WTC11 (cell line): ENCODE data around the gene MEIS2. TPM values are rescaled to one million over a fixed set of nuclear protein-coding genes. Genes with fewer than 3 reads are reported as not detected.

ENCODE experiments used
- ATAC-seq: fragments of 200-7000 bp; cut with Tn5 transposase; 2 replicates; pipeline ENCODE4 v1.10.0; 2021; ENCODE audit warnings: mild to moderate bottlenecking, moderate library complexity
- CTCF ChIA-PET: fragments of 300-600 bp; sonication (Branson Sonifier 250); formaldehyde crosslinking; loops from one replicate; lab custom pipeline; 2021; ENCODE audit warnings: antibody characterized with exemption; lab: Charles Lee
- POLR2A ChIA-PET: fragments of 350-600 bp; sonication (Branson Sonifier 250); formaldehyde crosslinking; loops from one replicate; lab custom pipeline; 2021; ENCODE audit warnings: antibody characterized with exemption; lab: Charles Lee
- DNase-seq: peaks from one replicate; pipeline ENCODE4 v3.0.0; 2021; ENCODE audit warnings: low spot score
- H3K27ac Mint-ChIP-seq: 2 replicates; pipeline ENCODE4 v1.8.0; 2021; ENCODE audit warnings: mixed read lengths
- H3K27me3 Mint-ChIP-seq: 2 replicates; pipeline ENCODE4 v1.8.0; 2021; ENCODE audit warnings: low read depth, mild to moderate bottlenecking, moderate library complexity, mixed read lengths
- H3K36me3 Mint-ChIP-seq: 2 replicates; pipeline ENCODE4 v1.8.0; 2021; ENCODE audit warnings: mixed read lengths
- H3K4me1 Mint-ChIP-seq: 2 replicates; pipeline ENCODE4 v1.8.0; 2022; ENCODE audit warnings: mixed read lengths
- H3K4me3 Mint-ChIP-seq: 2 replicates; pipeline ENCODE4 v1.8.0; 2021; ENCODE audit warnings: mild to moderate bottlenecking, moderate library complexity, mixed read lengths
- H3K9me3 Mint-ChIP-seq: 2 replicates; pipeline ENCODE4 v1.8.0; 2021; ENCODE audit warnings: mixed read lengths
- CREM ChIP-seq: sonication (generic); formaldehyde crosslinking; IDR thresholded peaks from 2 replicates; pipeline ENCODE4 v1.8.1; 2022; ENCODE audit warnings: mild to moderate bottlenecking, missing genetic modification reagents, moderate library complexity
- ELF4 ChIP-seq: sonication (generic); formaldehyde crosslinking; IDR thresholded peaks from 2 replicates; pipeline ENCODE4 v1.8.1; 2022; ENCODE audit warnings: low read depth, mild to moderate bottlenecking, moderate library complexity, missing genetic modification reagents
- FOXJ3 ChIP-seq: sonication (generic); formaldehyde crosslinking; IDR thresholded peaks from 2 replicates; pipeline ENCODE4 v1.9.0; 2021; ENCODE audit warnings: missing genetic modification reagents, mild to moderate bottlenecking, borderline replicate concordance
- FOXK1 ChIP-seq: sonication (generic); formaldehyde crosslinking; IDR thresholded peaks from 2 replicates; pipeline ENCODE4 v1.8.0; 2022; ENCODE audit warnings: mild to moderate bottlenecking, moderate library complexity, missing genetic modification reagents
- GRHL2 ChIP-seq: fragments of 250-450 bp; sonication (Bioruptor Pico); IDR thresholded peaks from 2 replicates; pipeline ENCODE4 v1.8.0; 2022; ENCODE audit warnings: mild to moderate bottlenecking, moderate library complexity; ENCODE audit not compliant: insufficient replicate concordance, severe bottlenecking
- GTF2I ChIP-seq: fragments of 250-450 bp; sonication (Bioruptor Pico); conservative IDR thresholded peaks from 2 replicates; pipeline ENCODE4 v1.4.0; 2021; ENCODE audit warnings: mild to moderate bottlenecking
- HMGA2 ChIP-seq: fragments of 250-450 bp; sonication (Bioruptor Pico); IDR thresholded peaks from 2 replicates; pipeline ENCODE4 v1.4.0; 2021; ENCODE audit warnings: mild to moderate bottlenecking, moderate library complexity
- IRF2 ChIP-seq: sonication (generic); formaldehyde crosslinking; IDR thresholded peaks from 2 replicates; pipeline ENCODE4 v1.8.0; 2022; ENCODE audit warnings: low read depth, missing genetic modification reagents, borderline replicate concordance
- SMAD3 ChIP-seq: sonication (generic); formaldehyde crosslinking; IDR thresholded peaks from 2 replicates; pipeline ENCODE4 v1.8.0; 2022; ENCODE audit warnings: missing genetic modification reagents, mild to moderate bottlenecking, borderline replicate concordance
- SP1 ChIP-seq: sonication (generic); formaldehyde crosslinking; conservative IDR thresholded peaks from 2 replicates; pipeline ENCODE4 v1.8.1; 2022; ENCODE audit warnings: missing genetic modification reagents
- TEAD1 ChIP-seq: sonication (generic); formaldehyde crosslinking; IDR thresholded peaks from 2 replicates; pipeline ENCODE4 v1.8.0; 2022; ENCODE audit warnings: mild to moderate bottlenecking, missing genetic modification reagents
- TEAD4 ChIP-seq: sonication (generic); formaldehyde crosslinking; IDR thresholded peaks from 2 replicates; pipeline ENCODE4 v1.8.0; 2022; ENCODE audit warnings: mild to moderate bottlenecking, missing genetic modification reagents
- ZNF138 ChIP-seq: sonication (generic); formaldehyde crosslinking; conservative IDR thresholded peaks from 2 replicates; pipeline ENCODE4 v1.8.1; 2022; ENCODE audit warnings: mild to moderate bottlenecking, moderate library complexity, missing genetic modification reagents
- ZNF416 ChIP-seq: fragments of 250-450 bp; sonication (Bioruptor Pico); IDR thresholded peaks from 2 replicates; pipeline ENCODE4 v1.9.0; 2021; ENCODE audit warnings: mild to moderate bottlenecking, inconsistent platforms
- ZNF423 ChIP-seq: fragments of 250-450 bp; sonication (Bioruptor Pico); IDR thresholded peaks from 2 replicates; pipeline ENCODE4 v2.1.2; 2022; ENCODE audit warnings: mild to moderate bottlenecking, moderate library complexity
- total RNA-seq: library from RNA; stranded (reverse); gene quantifications from 3 replicates; pipeline ENCODE4 v1.2.3, GENCODE V29; 2021
- TF ChIP-seq, protein P1 (sequence below): sonication (generic); formaldehyde crosslinking; IDR thresholded peaks from 2 replicates; pipeline ENCODE4 v1.8.0; 2022; ENCODE audit warnings: mild to moderate bottlenecking, missing genetic modification reagents
- TF ChIP-seq, protein P2 (sequence below): fragments of 250-450 bp; sonication (Bioruptor Pico); IDR thresholded peaks from 2 replicates; pipeline ENCODE4 v1.9.0; 2021; ENCODE audit warnings: mild to moderate bottlenecking
- TF ChIP-seq, protein P3 (sequence below): sonication (generic); formaldehyde crosslinking; IDR thresholded peaks from 2 replicates; pipeline ENCODE4 v1.8.0; 2023; ENCODE audit warnings: missing genetic modification reagents
- TF ChIP-seq, protein P4 (sequence below): sonication (generic); formaldehyde crosslinking; IDR thresholded peaks from 2 replicates; pipeline ENCODE4 v1.8.1; 2023; ENCODE audit warnings: mild to moderate bottlenecking, missing genetic modification reagents
- TF ChIP-seq, protein P5 (sequence below): sonication (generic); formaldehyde crosslinking; conservative IDR thresholded peaks from 2 replicates; pipeline ENCODE4 v1.8.1; 2022; ENCODE audit warnings: mild to moderate bottlenecking, missing genetic modification reagents
- TF ChIP-seq, protein P6 (sequence below): sonication (generic); formaldehyde crosslinking; IDR thresholded peaks from 2 replicates; pipeline ENCODE4 v1.8.1; 2023; ENCODE audit warnings: mild to moderate bottlenecking, missing genetic modification reagents
- TF ChIP-seq, protein P7 (sequence below): fragments of 250-450 bp; sonication (Bioruptor Pico); IDR thresholded peaks from 2 replicates; pipeline ENCODE4 v1.9.0; 2021; ENCODE audit warnings: mild to moderate bottlenecking
- TF ChIP-seq, protein P8 (sequence below): fragments of 250-450 bp; sonication (Bioruptor Pico); IDR thresholded peaks from 2 replicates; pipeline ENCODE4 v2.1.2; 2022; ENCODE audit warnings: mild to moderate bottlenecking, moderate library complexity

The MEIS2 gene
- total RNA-seq, 1 experiment from 2014 or later: 0.57 TPM

DNA sequence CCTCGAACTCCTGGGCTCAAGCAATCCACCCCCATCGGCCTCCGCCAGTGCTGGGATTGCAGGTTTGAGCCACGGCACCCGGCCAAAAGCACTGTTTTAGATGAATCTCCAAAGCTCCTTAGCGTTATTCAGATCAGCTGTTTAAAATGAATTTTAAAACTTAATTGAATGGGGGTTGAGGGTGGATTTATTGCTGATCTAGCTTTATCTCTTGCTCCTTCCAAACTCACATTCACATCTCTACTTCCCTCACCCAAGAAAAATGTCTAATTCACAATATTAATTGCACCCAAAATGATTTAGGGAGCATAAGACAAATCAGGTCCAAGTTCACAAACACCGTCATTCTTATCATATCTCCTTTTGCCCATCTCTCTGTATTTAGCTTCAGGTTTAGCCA lies 89.8 kb downstream of the MEIS2 start (continued):
- TF ChIP-seq, protein P1, sequence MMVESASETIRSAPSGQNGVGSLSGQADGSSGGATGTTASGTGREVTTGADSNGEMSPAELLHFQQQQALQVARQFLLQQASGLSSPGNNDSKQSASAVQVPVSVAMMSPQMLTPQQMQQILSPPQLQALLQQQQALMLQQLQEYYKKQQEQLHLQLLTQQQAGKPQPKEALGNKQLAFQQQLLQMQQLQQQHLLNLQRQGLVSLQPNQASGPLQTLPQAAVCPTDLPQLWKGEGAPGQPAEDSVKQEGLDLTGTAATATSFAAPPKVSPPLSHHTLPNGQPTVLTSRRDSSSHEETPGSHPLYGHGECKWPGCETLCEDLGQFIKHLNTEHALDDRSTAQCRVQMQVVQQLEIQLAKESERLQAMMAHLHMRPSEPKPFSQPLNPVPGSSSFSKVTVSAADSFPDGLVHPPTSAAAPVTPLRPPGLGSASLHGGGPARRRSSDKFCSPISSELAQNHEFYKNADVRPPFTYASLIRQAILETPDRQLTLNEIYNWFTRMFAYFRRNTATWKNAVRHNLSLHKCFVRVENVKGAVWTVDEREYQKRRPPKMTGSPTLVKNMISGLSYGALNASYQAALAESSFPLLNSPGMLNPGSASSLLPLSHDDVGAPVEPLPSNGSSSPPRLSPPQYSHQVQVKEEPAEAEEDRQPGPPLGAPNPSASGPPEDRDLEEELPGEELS: no peak
- no peak for TF ChIP-seq FOXJ3 (CRISPR knock-in tag)
- no peak for TF ChIP-seq SMAD3 (CRISPR knock-in tag)
- TF ChIP-seq HMGA2 (CRISPR knock-in tag): no peak
- TF ChIP-seq, protein P2, sequence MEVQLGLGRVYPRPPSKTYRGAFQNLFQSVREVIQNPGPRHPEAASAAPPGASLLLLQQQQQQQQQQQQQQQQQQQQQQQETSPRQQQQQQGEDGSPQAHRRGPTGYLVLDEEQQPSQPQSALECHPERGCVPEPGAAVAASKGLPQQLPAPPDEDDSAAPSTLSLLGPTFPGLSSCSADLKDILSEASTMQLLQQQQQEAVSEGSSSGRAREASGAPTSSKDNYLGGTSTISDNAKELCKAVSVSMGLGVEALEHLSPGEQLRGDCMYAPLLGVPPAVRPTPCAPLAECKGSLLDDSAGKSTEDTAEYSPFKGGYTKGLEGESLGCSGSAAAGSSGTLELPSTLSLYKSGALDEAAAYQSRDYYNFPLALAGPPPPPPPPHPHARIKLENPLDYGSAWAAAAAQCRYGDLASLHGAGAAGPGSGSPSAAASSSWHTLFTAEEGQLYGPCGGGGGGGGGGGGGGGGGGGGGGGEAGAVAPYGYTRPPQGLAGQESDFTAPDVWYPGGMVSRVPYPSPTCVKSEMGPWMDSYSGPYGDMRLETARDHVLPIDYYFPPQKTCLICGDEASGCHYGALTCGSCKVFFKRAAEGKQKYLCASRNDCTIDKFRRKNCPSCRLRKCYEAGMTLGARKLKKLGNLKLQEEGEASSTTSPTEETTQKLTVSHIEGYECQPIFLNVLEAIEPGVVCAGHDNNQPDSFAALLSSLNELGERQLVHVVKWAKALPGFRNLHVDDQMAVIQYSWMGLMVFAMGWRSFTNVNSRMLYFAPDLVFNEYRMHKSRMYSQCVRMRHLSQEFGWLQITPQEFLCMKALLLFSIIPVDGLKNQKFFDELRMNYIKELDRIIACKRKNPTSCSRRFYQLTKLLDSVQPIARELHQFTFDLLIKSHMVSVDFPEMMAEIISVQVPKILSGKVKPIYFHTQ: no peak
- TF ChIP-seq, protein P3, sequence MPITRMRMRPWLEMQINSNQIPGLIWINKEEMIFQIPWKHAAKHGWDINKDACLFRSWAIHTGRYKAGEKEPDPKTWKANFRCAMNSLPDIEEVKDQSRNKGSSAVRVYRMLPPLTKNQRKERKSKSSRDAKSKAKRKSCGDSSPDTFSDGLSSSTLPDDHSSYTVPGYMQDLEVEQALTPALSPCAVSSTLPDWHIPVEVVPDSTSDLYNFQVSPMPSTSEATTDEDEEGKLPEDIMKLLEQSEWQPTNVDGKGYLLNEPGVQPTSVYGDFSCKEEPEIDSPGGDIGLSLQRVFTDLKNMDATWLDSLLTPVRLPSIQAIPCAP (CRISPR knock-in tag): no peak
- TF ChIP-seq GRHL2 (CRISPR knock-in tag): no peak
- TF ChIP-seq ZNF416 (CRISPR knock-in tag): no peak
- TF ChIP-seq, protein P4, sequence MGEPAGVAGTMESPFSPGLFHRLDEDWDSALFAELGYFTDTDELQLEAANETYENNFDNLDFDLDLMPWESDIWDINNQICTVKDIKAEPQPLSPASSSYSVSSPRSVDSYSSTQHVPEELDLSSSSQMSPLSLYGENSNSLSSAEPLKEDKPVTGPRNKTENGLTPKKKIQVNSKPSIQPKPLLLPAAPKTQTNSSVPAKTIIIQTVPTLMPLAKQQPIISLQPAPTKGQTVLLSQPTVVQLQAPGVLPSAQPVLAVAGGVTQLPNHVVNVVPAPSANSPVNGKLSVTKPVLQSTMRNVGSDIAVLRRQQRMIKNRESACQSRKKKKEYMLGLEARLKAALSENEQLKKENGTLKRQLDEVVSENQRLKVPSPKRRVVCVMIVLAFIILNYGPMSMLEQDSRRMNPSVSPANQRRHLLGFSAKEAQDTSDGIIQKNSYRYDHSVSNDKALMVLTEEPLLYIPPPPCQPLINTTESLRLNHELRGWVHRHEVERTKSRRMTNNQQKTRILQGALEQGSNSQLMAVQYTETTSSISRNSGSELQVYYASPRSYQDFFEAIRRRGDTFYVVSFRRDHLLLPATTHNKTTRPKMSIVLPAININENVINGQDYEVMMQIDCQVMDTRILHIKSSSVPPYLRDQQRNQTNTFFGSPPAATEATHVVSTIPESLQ (CRISPR knock-in tag): no peak

DNA sequence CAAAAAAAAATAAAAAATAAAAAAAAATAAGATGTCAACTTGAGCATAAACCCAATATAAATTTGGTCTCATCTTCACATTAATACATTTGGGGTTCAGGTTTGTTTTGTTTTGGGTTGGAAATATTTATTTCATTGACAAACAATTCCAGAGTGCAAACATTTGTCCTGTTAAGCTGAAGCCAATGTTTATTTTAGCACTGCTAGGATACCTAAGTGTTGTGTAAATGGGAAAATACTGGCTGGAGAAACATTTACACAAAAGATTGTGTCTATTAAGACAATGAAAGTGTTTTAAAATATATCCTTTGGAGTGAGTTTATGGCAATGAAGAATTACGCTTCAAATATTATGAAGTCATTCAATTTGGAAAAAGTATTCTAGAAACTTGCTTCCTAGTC lies 91.1 kb downstream of the MEIS2 start:
- POLR2A ChIA-PET: no interaction called here
- peaks cover 12% of the 10 kb centered on the region for H3K4me1 Mint-ChIP-seq
- ATAC-seq: no peak

DNA sequence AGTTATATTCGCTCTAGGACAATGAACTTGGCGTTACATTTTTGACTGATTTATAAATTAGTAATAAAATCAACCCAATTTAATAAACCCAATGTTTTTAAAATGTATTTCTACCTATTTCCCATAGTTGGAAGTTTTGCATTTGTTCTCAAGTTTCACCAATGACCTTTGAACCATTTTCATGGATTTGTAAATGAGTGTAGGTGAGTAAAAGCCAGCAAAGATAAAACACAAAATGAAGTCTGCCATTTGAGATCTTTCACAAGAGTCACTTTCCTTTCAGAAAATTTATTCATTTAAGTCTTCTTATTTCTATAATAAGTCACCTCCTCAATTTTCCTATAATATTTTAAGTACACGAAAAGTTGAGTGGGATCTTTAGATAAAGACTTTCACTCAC lies 92.1 kb downstream of the MEIS2 start:
- Mint-ChIP-seq H3K27ac (no peak overlapping the region), H3K4me1 (peaks cover 9% of the 10 kb centered on the region), H3K27me3 (no peaks in the 10 kb centered on the region), H3K4me3 (no peak overlapping the region), H3K9me3 (peaks cover 11% of the 10 kb centered on the region; the same call in 1 of the 2 replicates), H3K36me3 (no peaks in the 10 kb centered on the region)
- no peak for TF ChIP-seq ZNF423 (CRISPR knock-in tag)
- TF ChIP-seq, protein P5, sequence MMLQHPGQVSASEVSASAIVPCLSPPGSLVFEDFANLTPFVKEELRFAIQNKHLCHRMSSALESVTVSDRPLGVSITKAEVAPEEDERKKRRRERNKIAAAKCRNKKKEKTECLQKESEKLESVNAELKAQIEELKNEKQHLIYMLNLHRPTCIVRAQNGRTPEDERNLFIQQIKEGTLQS (CRISPR knock-in tag): no peak
- no peak for TF ChIP-seq SP1 (CRISPR knock-in tag)
- no peak for TF ChIP-seq TEAD4
- no peak for TF ChIP-seq ZNF138 (CRISPR knock-in tag)
- no peak for TF ChIP-seq GTF2I (CRISPR knock-in tag)
- TF ChIP-seq CREM (CRISPR knock-in tag): no peak
- no peak for TF ChIP-seq IRF2 (CRISPR knock-in tag)
- TF ChIP-seq TEAD1 (CRISPR knock-in tag): no peak
- TF ChIP-seq, protein P6, sequence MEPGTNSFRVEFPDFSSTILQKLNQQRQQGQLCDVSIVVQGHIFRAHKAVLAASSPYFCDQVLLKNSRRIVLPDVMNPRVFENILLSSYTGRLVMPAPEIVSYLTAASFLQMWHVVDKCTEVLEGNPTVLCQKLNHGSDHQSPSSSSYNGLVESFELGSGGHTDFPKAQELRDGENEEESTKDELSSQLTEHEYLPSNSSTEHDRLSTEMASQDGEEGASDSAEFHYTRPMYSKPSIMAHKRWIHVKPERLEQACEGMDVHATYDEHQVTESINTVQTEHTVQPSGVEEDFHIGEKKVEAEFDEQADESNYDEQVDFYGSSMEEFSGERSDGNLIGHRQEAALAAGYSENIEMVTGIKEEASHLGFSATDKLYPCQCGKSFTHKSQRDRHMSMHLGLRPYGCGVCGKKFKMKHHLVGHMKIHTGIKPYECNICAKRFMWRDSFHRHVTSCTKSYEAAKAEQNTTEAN (CRISPR knock-in tag): no peak
- TF ChIP-seq SMAD3 (CRISPR knock-in tag): no peak
- TF ChIP-seq FOXK1 (CRISPR knock-in tag): no peak
- TF ChIP-seq, protein P7, sequence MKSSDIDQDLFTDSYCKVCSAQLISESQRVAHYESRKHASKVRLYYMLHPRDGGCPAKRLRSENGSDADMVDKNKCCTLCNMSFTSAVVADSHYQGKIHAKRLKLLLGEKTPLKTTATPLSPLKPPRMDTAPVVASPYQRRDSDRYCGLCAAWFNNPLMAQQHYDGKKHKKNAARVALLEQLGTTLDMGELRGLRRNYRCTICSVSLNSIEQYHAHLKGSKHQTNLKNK (CRISPR knock-in tag): no peak
- TF ChIP-seq, protein P8, sequence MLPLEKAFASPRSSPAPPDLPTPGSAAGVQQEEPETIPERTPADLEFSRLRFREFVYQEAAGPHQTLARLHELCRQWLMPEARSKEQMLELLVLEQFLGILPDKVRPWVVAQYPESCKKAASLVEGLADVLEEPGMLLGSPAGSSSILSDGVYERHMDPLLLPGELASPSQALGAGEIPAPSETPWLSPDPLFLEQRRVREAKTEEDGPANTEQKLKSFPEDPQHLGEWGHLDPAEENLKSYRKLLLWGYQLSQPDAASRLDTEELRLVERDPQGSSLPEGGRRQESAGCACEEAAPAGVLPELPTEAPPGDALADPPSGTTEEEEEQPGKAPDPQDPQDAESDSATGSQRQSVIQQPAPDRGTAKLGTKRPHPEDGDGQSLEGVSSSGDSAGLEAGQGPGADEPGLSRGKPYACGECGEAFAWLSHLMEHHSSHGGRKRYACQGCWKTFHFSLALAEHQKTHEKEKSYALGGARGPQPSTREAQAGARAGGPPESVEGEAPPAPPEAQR (CRISPR knock-in tag): no peak
- no peak for DNase-seq
- ATAC-seq: no peak
- POLR2A ChIA-PET: no interaction called here
- CTCF ChIA-PET: no interaction called here

More for the DNA sequence above, 91.1 kb downstream of the MEIS2 start:
- no peak overlapping the region for H3K4me3 Mint-ChIP-seq
- H3K9me3 Mint-ChIP-seq: peaks cover 9% of the 10 kb centered on the region; the same call in 1 of the 2 replicates
- TF ChIP-seq ELF4 (CRISPR knock-in tag) (no peak), TEAD1 (CRISPR knock-in tag) (no peak)
- H3K36me3 Mint-ChIP-seq: no peaks in the 10 kb centered on the region
- H3K27ac Mint-ChIP-seq: no peak overlapping the region
- H3K27me3 Mint-ChIP-seq: no peaks in the 10 kb centered on the region; the same call in 1 of the 2 replicates
- CTCF ChIA-PET: no interaction called here
- no peak for DNase-seq
